K562 (cell line): ENCODE data around the gene MRPL55. TPM values are rescaled to one million over a fixed set of nuclear protein-coding genes. Genes with fewer than 3 reads are reported as not detected.

ENCODE experiments used
- ATAC-seq: fragments of 200-7000 bp; cut with Tn5 transposase; 3 replicates; pipeline ENCODE4 v1.9.1; 2020; ENCODE audit warnings: moderate library complexity
- BruUV-seq: library from RNA; stranded (reverse); fragments of 400-500 nt; replicated peaks from 2 replicates; lab custom pipeline; 2021; lab: Mats Ljungman, UMichigan
- CTCF ChIA-PET: fragments of 300-600 bp; formaldehyde crosslinking; extraction: SDS; loops from one replicate; lab custom pipeline; 2021; ENCODE audit warnings: low intra/inter-chr PET ratio; lab: Yijun Ruan, JAX
- POLR2A ChIA-PET: fragments of 300-600, 350-650 bp; sonication (Branson Sonifier 250); formaldehyde crosslinking; extraction: SDS; loops from one replicate; lab custom pipeline; 2021; ENCODE audit warnings: antibody characterized with exemption, inconsistent platforms; lab: Yijun Ruan, JAX
- DNase-seq, 4 experiments: peaks; one replicate each; pipeline versions ENCODE4 v3.0.0 to v3.0.0-alpha.2; 2011 to 2018; ENCODE audit warnings: low spot score in 3 of 4, mixed read lengths in 3 of 4; ENCODE audit errors: extremely low read depth in 1 of 4
- FAIRE-seq: peaks from 2 replicates; lab custom pipeline; 2011; peaks lifted over from hg19 to GRCh38; lab: Jason Lieb, UNC
- H2AFZ ChIP-seq: 2 replicates; pipeline ENCODE4 v1.6.0; 2011; ENCODE audit warnings: low read depth, low read length, control low read depth, inconsistent platforms
- H3K27ac ChIP-seq: fragments of 200-600 bp; 3 replicates; pipeline ENCODE4 v1.8.0; 2011; ENCODE audit warnings: low read depth, mild to moderate bottlenecking, control low read depth, inconsistent platforms, low read length, moderate library complexity, mixed read lengths; ENCODE audit errors: extremely low read depth
- H3K27me3 ChIP-seq, 2 experiments: fragments of 300-600 bp in 1 of 2; 2 replicates in 1 of 2; 3 replicates in 1 of 2; pipeline versions ENCODE4 v1.6.0 to v1.8.0; 2011; ENCODE audit warnings: inconsistent platforms in 2 of 2, low read length in 2 of 2, mild to moderate bottlenecking in 1 of 2, mixed read lengths in 1 of 2, moderate library complexity in 1 of 2; ENCODE audit not compliant: control insufficient read depth in 2 of 2, insufficient read depth in 2 of 2
- H3K36me3 ChIP-seq: fragments of 300-600 bp; 3 replicates; pipeline ENCODE4 v1.8.0; 2011; ENCODE audit warnings: mild to moderate bottlenecking, low read length, inconsistent platforms; ENCODE audit not compliant: control insufficient read depth, insufficient read depth
- H3K4me1 ChIP-seq, 2 experiments: fragments of 200-600 bp in 1 of 2; replicated peaks in 1 of 2; 2 replicates in 1 of 2; 3 replicates in 1 of 2; pipeline versions ENCODE4 v1.5.1 to v1.8.0; 2011; ENCODE audit warnings: inconsistent platforms in 2 of 2, low read length in 2 of 2, mild to moderate bottlenecking in 1 of 2, mixed read lengths in 1 of 2, moderate library complexity in 1 of 2; ENCODE audit not compliant: control insufficient read depth in 2 of 2, insufficient read depth in 2 of 2
- H3K4me2 ChIP-seq: 2 replicates; pipeline ENCODE4 v1.6.1; 2011; ENCODE audit warnings: low read length, control low read depth, inconsistent platforms, mixed read lengths; ENCODE audit not compliant: insufficient read depth
- H3K4me3 ChIP-seq: fragments of 200-600 bp; sonication (generic), shearing (Covaris generic); 2 replicates; pipeline ENCODE4 v1.5.1; 2016; ENCODE audit warnings: control low read depth, inconsistent platforms
- H3K79me2 ChIP-seq: fragments of 200-600 bp; 3 replicates; pipeline ENCODE4 v1.8.0; 2011; ENCODE audit warnings: low read length, inconsistent platforms; ENCODE audit not compliant: control insufficient read depth, insufficient read depth
- H3K9ac ChIP-seq, 2 experiments: 2 replicates each; pipeline versions ENCODE4 v1.6.0 to v1.6.1; 2011; ENCODE audit warnings: low read depth in 2 of 2, low read length in 2 of 2, control low read depth in 1 of 2, inconsistent platforms in 1 of 2, mild to moderate bottlenecking in 1 of 2, mixed read lengths in 1 of 2; ENCODE audit not compliant: insufficient read depth in 1 of 2
- H3K9me1 ChIP-seq: one replicate; pipeline ENCODE4 v1.6.0; 2011; ENCODE audit warnings: inconsistent platforms, mild to moderate bottlenecking, low read length, moderate library complexity; ENCODE audit not compliant: control insufficient read depth, insufficient read depth
- H3K9me3 ChIP-seq: replicated peaks from 2 replicates; pipeline ENCODE4 v1.5.1; 2011; ENCODE audit warnings: low read depth, low read length, inconsistent platforms; ENCODE audit not compliant: control insufficient read depth, insufficient read depth
- H4K20me1 ChIP-seq: replicated peaks from 2 replicates; pipeline ENCODE4 v1.6.1; 2011; ENCODE audit warnings: low read length, inconsistent platforms, mixed read lengths; ENCODE audit not compliant: control insufficient read depth, insufficient read depth
- SREBF1 ChIP-seq: fragments of 150-350 bp; IDR thresholded peaks from 2 replicates; pipeline ENCODE4 v1.6.1; 2014; ENCODE audit warnings: antibody characterized with exemption, low read depth, low read length, borderline replicate concordance
- TEAD4 ChIP-seq, 2 experiments: sonication (generic) in 1 of 2; formaldehyde crosslinking in 1 of 2; IDR thresholded peaks; 2 replicates each; pipeline versions ENCODE4 v1.6.1 to v1.8.0; 2012 to 2022; ENCODE audit warnings: borderline replicate concordance in 1 of 2, inconsistent platforms in 1 of 2, low read length in 1 of 2, mild to moderate bottlenecking in 1 of 2, missing genetic modification reagents in 1 of 2
- WGBS: fragments of 100-300 bp; shearing (Covaris generic); methylation state at CpG from one replicate; pipeline ENCODE4 v1.1.6; 2016; ENCODE audit warnings: low coverage, mixed read lengths; ENCODE audit not compliant: insufficient coverage; ENCODE audit errors: missing lambda C conversion rate; 5-methylcytosine and 5-hydroxymethylcytosine counted together
- in situ Hi-C: fragments of 300-500 bp; cut with MboI; formaldehyde crosslinking; loops from 4 replicates; pipeline ENCODE4 v1.15.0; 2018; ENCODE audit warnings: inconsistent platforms, mixed read lengths
- intact Hi-C: fragments of 100-400 bp; cut with micrococcal nuclease; formaldehyde crosslinking; loops from 2 replicates; pipeline ENCODE4 v1.14.2; 2022
- polyA plus RNA-seq, 8 experiments: library from polyadenylated mRNA; depleted of rRNA in 4 of 8; stranded (reverse) in 5 of 8; unstranded in 3 of 8; fragments of >200 nt; fragmentation: Nextera tagmentation in 2 of 8; fragmentation: Illumina TruSeq in 1 of 8; extraction: Ambion mirVana in 2 of 8; extraction: Trizol in 1 of 8; gene quantifications; 2 replicates each; pipeline versions ENCODE4 v1.2.1 to v1.2.3, GENCODE V29; 2011 to 2014; ENCODE audit warnings: inconsistent platforms in 1 of 8, missing spikeins in 1 of 8
- total RNA-seq, 7 experiments: library from RNA; depleted of rRNA in 6 of 7; stranded (reverse); fragments of >200 nt in 6 of 7; fragmentation: Illumina TruSeq in 2 of 7; extraction: Trizol in 2 of 7; gene quantifications; 2 replicates each; pipeline versions ENCODE4 v1.2.1 to v1.2.3, GENCODE V29; 2011 to 2021; ENCODE audit warnings: low replicate concordance in 1 of 7

Gene MRPL55
- total and polyA plus RNA-seq, 9 of the 15 experiments (the other 6 are each of a cell fraction or from before 2014, with no cell fraction given) = 34.9 to 228 (median 81.0) TPM

GRCh38 chr1:228090613-228091081, 18.5 kb downstream of the MRPL55 start:
- POLR2A ChIA-PET = interaction anchor here (0.9 to 7.1 kb wide), 6 partner anchors 7 to 42 kb away, joined by 3 to 92 read pairs (median 8); partner anchors contain the start of gene ARF1
- peaks cover 94% of the 10 kb centered on the region for H4K20me1 ChIP-seq
- H3K27me3 ChIP-seq = no peaks in the 10 kb centered on the region
- in situ Hi-C loops = no loop called here
- BruUV-seq = no TSS peak
- H3K4me1 ChIP-seq = peaks cover 29 to 34% of the 10 kb centered on the region in 2 experiments; a peak in 4 of 5 replicates
- no peak overlapping the region for H2AFZ ChIP-seq
- H3K9ac ChIP-seq = no peak overlapping the region
- no peak overlapping the region for H3K27ac ChIP-seq
- H3K9me3 ChIP-seq = peaks cover 17% of the 10 kb centered on the region
- no peak overlapping the region for H3K4me2 ChIP-seq
- CTCF ChIA-PET = no interaction called here
- peaks cover 93% of the 10 kb centered on the region for H3K36me3 ChIP-seq
- FAIRE-seq = no peak
- DNase-seq = no peak
- H3K9me1 ChIP-seq = peaks cover 37% of the 10 kb centered on the region
- TF ChIP-seq TEAD4 (IDR thresholded peaks at IDR 0.05; ENCODE audit: low read length) = no peak
- 0 out of 2 replicates have a peak, but pooled peaks have one; percentile 53 for TF ChIP-seq TEAD4 (CRISPR knock-in tag; IDR thresholded peaks at IDR 0.05; ENCODE audit: borderline replicate concordance)
- TF ChIP-seq SREBF1 = no peak
- intact Hi-C loops = no loop called here
- 70% methylated on average over 2 of the region's 2 CpGs for WGBS
- ATAC-seq = peak; percentile 7; the same call in 1 of the 3 replicates
- peaks cover 100% of the 10 kb centered on the region for H3K79me2 ChIP-seq
- H3K4me3 ChIP-seq = no peak overlapping the region
